NB4 (cell line): ENCODE data around the gene RAB3C.

Source experiments
- MYC ChIP-seq: IDR thresholded peaks from 2 replicates; pipeline ENCODE4 v1.6.1; 2011; ENCODE audit warnings: low read depth, low read length
- TF ChIP-seq, protein P1 (sequence below): IDR thresholded peaks from one replicate; pipeline ENCODE4 v1.5.1; 2012; ENCODE audit warnings: low read depth, low read length

DNA sequence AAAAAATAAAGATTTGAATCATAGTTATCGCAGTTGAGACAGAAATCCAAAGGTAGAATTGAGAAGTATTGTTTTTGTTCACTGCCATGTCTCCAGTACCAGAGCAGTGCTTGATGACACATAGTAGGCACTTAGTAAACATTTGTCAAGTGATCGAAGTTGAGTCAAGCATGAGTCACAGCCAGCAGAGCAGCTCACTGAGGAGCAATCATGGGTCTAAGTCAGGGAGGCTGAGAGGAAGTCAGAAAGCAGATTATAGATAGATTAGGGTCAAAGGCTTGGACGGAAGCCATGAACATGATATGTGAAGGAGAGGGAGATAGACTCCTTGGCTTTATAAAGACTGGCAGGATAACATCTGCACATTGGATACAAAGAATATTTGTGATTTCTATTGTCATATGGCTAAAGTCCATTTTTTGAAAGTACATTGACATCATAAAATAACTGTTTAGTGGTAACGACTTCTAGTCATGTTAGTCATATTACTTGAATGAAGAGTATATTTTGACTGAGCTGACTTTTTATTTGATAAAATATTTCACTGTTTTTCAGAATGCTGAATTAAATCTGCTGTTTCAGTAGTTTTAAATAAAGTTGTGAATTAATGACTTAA is 168.5 kb downstream of the RAB3C start:
- TF ChIP-seq, protein P1, sequence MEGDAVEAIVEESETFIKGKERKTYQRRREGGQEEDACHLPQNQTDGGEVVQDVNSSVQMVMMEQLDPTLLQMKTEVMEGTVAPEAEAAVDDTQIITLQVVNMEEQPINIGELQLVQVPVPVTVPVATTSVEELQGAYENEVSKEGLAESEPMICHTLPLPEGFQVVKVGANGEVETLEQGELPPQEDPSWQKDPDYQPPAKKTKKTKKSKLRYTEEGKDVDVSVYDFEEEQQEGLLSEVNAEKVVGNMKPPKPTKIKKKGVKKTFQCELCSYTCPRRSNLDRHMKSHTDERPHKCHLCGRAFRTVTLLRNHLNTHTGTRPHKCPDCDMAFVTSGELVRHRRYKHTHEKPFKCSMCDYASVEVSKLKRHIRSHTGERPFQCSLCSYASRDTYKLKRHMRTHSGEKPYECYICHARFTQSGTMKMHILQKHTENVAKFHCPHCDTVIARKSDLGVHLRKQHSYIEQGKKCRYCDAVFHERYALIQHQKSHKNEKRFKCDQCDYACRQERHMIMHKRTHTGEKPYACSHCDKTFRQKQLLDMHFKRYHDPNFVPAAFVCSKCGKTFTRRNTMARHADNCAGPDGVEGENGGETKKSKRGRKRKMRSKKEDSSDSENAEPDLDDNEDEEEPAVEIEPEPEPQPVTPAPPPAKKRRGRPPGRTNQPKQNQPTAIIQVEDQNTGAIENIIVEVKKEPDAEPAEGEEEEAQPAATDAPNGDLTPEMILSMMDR = no peak
- no peak for TF ChIP-seq MYC
